ENCODE measurements around the gene LCLAT1.

The LCLAT1 gene

DNA sequence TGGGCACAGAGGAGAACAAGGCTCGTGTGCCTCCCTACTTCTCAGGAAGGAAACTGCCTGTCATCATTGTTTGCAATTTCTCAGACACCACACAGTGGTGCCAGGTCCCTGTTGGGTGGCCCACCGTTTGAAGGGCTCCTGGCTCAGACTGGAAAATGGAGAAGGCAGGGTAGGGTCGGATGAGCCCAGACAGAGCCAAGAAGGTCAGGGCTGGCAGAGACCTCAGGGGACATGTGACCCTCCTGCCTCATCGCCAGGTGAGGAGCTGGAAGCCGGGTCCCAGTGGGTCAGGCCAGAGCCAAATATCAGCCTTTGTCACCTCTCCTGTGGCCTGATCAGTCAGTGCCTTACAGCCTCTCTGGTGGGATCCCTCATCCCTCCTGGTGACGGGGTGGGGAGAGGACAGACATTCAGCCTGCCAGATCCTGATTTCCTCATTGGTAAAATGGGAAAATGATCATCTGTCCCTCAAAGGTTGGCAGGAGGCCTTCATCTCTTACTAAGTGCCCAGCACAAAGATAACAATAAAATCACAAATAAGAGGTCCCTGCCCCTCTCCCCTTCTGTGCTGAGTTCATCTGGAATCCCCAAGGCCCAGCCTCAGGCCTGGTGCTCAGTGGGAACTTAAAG is 242.6 kb downstream of the LCLAT1 start:
- Histone ChIP-seq H3K4me3 (no peak overlapping the region), H3K9me3 (ENCODE audit: low read depth, low read length) (no peaks in the 10 kb centered on the region), H3K9ac (ENCODE audit: insufficient read length) (no peak overlapping the region), H3K36me3 (ENCODE audit: insufficient read depth, low read length) (no peaks in the 10 kb centered on the region), H3K27ac (no peak overlapping the region)
- DNase-seq (ENCODE audit: low read depth, low spot score), result no peak
- no peak for TF ChIP-seq FOXP2 (optimal IDR thresholded peaks at IDR 0.05; ENCODE audit: control extremely low read depth, extremely low read length, insufficient read depth)
- no peak for TF ChIP-seq POLR2AphosphoS5 (IDR thresholded peaks at IDR 0.05; ENCODE audit: borderline replicate concordance, low read depth, low read length)
- no peak for TF ChIP-seq EZH2 (IDR thresholded peaks at IDR 0.05)

DNA sequence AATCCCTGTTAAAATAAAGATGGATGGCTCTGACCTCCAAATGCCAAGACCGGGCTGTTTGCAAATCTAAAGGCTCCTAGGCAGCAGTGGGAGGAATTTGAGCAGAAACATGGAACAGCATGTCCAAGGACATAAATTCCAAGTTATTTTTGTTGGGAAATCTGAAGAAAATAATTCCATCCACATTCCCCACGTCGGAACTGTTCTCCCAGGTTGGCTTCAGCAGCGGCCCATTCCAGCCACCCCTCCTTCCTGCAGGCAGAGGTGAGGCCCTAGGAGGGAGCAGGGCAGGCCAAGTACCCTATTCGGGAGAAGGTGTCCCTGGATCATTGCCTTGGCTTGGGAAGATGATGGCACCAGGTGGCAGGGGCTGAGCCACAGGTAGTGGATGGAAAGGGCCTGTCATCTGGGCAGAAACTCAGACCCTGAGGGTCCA is 243.1 kb downstream of the LCLAT1 start:
- H3K9me3 ChIP-seq (ENCODE audit: low read depth, low read length), result no peaks in the 10 kb centered on the region
- TF ChIP-seq FOXP2 (optimal IDR thresholded peaks at IDR 0.05; ENCODE audit: control extremely low read depth, extremely low read length, insufficient read depth) (no peak), EZH2 (IDR thresholded peaks at IDR 0.05) (no peak), POLR2AphosphoS5 (IDR thresholded peaks at IDR 0.05; ENCODE audit: borderline replicate concordance, low read depth, low read length) (no peak)
- no peaks in the 10 kb centered on the region for H3K36me3 ChIP-seq (ENCODE audit: insufficient read depth, low read length)
- no peak overlapping the region for H3K4me3 ChIP-seq
- no peak overlapping the region for H3K27ac ChIP-seq
- DNase-seq (ENCODE audit: low read depth, low spot score), result no peak
- H3K9ac ChIP-seq (ENCODE audit: insufficient read length), result no peak overlapping the region

DNA sequence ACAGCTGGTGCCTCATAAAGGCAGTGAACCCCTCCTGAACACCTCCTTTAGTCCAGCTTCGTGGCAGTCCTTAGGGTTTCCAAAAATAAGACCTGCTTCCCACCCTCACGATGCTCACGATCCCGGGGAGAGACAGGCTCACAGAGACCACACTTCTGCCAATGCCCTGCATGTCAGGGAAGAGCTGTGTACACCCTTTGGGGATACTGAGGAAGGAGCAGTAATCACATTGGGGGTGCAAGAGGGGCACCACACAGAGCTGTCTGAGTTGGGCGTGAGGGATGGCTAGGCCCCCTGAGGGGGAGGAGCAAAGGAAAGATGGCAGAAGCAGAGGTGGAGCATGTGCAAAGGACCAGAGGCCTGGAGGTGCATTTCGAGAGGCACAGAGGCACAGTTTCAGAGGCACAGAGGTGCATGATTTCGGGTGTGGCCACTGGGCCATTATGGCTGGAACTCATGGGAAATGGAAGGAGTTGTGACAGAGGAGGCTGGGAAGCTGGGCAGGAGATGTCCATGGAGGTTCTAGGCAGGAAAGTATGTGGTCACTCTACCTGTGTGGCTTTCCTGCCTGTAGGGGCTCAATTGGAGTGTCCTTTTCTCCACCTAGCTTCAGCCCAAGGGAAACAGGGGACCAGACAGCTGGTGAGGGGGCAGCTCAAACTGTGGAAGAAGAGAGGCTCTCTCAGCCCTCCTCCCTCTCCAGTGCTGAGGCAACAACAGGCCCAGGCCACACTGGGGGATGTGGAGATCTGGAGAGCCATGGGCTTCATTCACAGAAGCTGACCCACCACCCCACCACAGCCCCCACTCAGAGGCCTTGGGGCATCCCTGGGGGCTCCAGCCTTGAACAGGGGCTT is 244.3 kb downstream of the LCLAT1 start:
- Histone ChIP-seq H3K9ac (ENCODE audit: insufficient read length) (no peak overlapping the region), H3K4me3 (no peak overlapping the region), H3K9me3 (ENCODE audit: low read depth, low read length) (no peaks in the 10 kb centered on the region), H3K27ac (no peak overlapping the region), H3K36me3 (ENCODE audit: insufficient read depth, low read length) (no peaks in the 10 kb centered on the region)
- TF ChIP-seq EZH2 (IDR thresholded peaks at IDR 0.05), result no peak
- no peak for TF ChIP-seq POLR2AphosphoS5 (IDR thresholded peaks at IDR 0.05; ENCODE audit: borderline replicate concordance, low read depth, low read length)
- TF ChIP-seq FOXP2 (optimal IDR thresholded peaks at IDR 0.05; ENCODE audit: control extremely low read depth, extremely low read length, insufficient read depth), result no peak
- DNase-seq (ENCODE audit: low read depth, low spot score), result no peak

DNA sequence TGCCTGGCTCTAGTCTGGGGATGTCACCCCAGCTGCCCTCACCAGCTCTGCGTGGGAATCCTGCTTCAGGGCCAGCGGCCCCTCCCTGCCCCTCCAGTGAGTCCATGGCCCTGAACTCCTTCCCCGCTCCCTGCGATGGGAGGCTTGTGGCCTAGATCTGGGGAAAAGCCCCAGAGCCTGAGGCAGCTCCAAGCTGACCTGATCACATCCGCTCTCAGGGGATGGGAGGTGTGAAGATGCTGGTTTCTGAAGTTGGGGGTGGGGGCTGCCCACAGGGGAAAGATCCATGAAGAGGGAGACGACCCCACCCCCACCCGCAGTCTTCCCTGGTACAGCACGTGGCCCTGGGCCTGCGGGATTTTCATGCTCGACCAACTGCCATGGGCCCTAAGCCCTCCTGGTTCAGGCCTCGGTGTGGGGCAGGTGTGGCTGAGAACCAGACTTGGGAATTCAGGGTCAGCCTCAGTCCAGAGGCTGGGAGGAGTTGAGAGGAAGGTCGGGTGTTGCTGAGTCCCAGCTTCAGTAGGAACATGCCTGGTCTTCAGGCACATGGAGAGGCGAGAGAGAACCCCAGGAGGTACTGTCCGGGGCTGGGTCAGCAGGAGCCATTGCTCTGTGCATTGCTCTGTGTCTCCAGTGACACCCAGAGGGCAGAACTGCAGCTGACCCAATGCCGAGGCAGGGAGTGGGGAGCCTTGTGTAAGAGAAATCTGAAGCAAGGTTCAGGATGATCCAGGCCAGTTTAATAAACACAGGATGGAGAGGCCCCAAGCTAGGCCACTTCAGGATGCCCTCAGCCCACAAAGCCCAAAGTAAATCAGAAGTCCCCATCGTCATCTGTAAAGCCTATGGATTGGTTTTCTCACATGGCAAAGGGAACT is 245.1 kb downstream of the LCLAT1 start:
- Histone ChIP-seq H3K27ac (no peak overlapping the region), H3K36me3 (ENCODE audit: insufficient read depth, low read length) (no peaks in the 10 kb centered on the region), H3K9me3 (ENCODE audit: low read depth, low read length) (no peaks in the 10 kb centered on the region), H3K9ac (ENCODE audit: insufficient read length) (no peak overlapping the region), H3K4me3 (no peak overlapping the region)
- DNase-seq (ENCODE audit: low read depth, low spot score), result no peak
- no peak for TF ChIP-seq EZH2 (IDR thresholded peaks at IDR 0.05)
- TF ChIP-seq POLR2AphosphoS5 (IDR thresholded peaks at IDR 0.05; ENCODE audit: borderline replicate concordance, low read depth, low read length), result no peak
- no peak for TF ChIP-seq FOXP2 (optimal IDR thresholded peaks at IDR 0.05; ENCODE audit: control extremely low read depth, extremely low read length, insufficient read depth)

DNA sequence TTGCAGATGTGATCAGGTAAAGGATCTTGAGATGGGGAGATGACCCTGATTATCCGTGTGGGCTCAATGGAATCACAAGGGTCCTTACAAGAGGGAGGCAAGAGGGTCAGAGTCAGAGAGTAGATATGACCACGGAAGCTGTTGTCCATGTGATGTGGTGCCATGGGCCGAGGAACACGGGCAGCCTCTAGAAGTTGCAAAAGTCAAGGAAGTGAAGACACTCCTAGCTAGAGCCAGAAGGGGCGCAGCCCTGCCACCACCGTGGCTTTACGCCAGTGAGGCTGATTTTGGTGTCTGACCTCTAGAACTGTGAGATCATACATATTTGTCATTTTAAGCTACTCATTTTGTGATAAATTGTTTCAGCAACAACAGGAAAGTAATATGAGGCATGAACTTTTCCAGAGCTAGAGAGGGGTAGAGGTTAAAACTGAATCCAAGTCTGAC is 245.8 kb downstream of the LCLAT1 start:
- no peak overlapping the region for H3K4me3 ChIP-seq
- no peak for DNase-seq (ENCODE audit: low read depth, low spot score)
- no peak overlapping the region for H3K9ac ChIP-seq (ENCODE audit: insufficient read length)
- TF ChIP-seq EZH2 (IDR thresholded peaks at IDR 0.05) (no peak), FOXP2 (optimal IDR thresholded peaks at IDR 0.05; ENCODE audit: control extremely low read depth, extremely low read length, insufficient read depth) (no peak), POLR2AphosphoS5 (IDR thresholded peaks at IDR 0.05; ENCODE audit: borderline replicate concordance, low read depth, low read length) (no peak)
- H3K9me3 ChIP-seq (ENCODE audit: low read depth, low read length), result no peaks in the 10 kb centered on the region
- no peaks in the 10 kb centered on the region for H3K36me3 ChIP-seq (ENCODE audit: insufficient read depth, low read length)
- no peak overlapping the region for H3K27ac ChIP-seq

All from SK-N-MC (cell line).